Trophoblast cell (in vitro differentiated cells and primary cell): Measurements from ENCODE around the gene FPR3.

Experiments used
- DNase-seq, 2 donors: peaks; one replicate each; pipeline ENCODE4 v3.0.0-alpha.2; 2016
- H2AFZ ChIP-seq: 2 replicates; pipeline ENCODE4 v1.6.1; 2013; ENCODE audit warnings: low read length, moderate library complexity, mild to moderate bottlenecking; ENCODE audit not compliant: insufficient read depth, poor library complexity
- H2AK5ac ChIP-seq: 2 replicates; pipeline ENCODE4 v1.6.1; 2013; ENCODE audit warnings: mild to moderate bottlenecking, low read length
- H2BK120ac ChIP-seq: 2 replicates; pipeline ENCODE4 v1.6.1; 2013; ENCODE audit warnings: low read length, mild to moderate bottlenecking, moderate library complexity; ENCODE audit not compliant: insufficient read depth, poor library complexity
- H2BK12ac ChIP-seq: 2 replicates; pipeline ENCODE4 v1.6.1; 2013; ENCODE audit warnings: mild to moderate bottlenecking, low read length, moderate library complexity
- H2BK5ac ChIP-seq: 2 replicates; pipeline ENCODE4 v1.6.1; 2013; ENCODE audit warnings: low read length, low read depth, moderate library complexity, mild to moderate bottlenecking; ENCODE audit not compliant: poor library complexity
- H3K14ac ChIP-seq: 2 replicates; pipeline ENCODE4 v1.6.1; 2013; ENCODE audit warnings: mild to moderate bottlenecking, low read length
- H3K18ac ChIP-seq: 2 replicates; pipeline ENCODE4 v1.6.1; 2013; ENCODE audit warnings: mild to moderate bottlenecking, low read length
- H3K23ac ChIP-seq: 2 replicates; pipeline ENCODE4 v1.6.1; 2013; ENCODE audit warnings: low read length
- H3K27ac ChIP-seq: 2 replicates; pipeline ENCODE4 v1.5.1; 2013; ENCODE audit warnings: low read depth, mild to moderate bottlenecking, inconsistent platforms, low read length, moderate library complexity
- H3K27me3 ChIP-seq: 2 replicates; pipeline ENCODE4 v1.6.1; 2013; ENCODE audit warnings: inconsistent platforms, mild to moderate bottlenecking, low read length, moderate library complexity; ENCODE audit not compliant: insufficient read depth
- H3K36me3 ChIP-seq, 2 experiments: 1 replicate in 1 of 2; 2 replicates in 1 of 2; pipeline ENCODE4 v1.6.1; 2013; ENCODE audit warnings: low read length in 2 of 2, mild to moderate bottlenecking in 2 of 2, moderate library complexity in 1 of 2; ENCODE audit not compliant: insufficient read depth in 2 of 2, control insufficient read depth in 1 of 2
- H3K4ac ChIP-seq: 2 replicates; pipeline ENCODE4 v1.6.1; 2013; ENCODE audit warnings: low read depth, mild to moderate bottlenecking, low read length, moderate library complexity
- H3K4me1 ChIP-seq, 2 experiments: 1 replicate in 1 of 2; 2 replicates in 1 of 2; pipeline ENCODE4 v1.6.1; 2013; ENCODE audit warnings: low read length in 2 of 2, mild to moderate bottlenecking in 2 of 2, moderate library complexity in 1 of 2; ENCODE audit not compliant: insufficient read depth in 2 of 2, control insufficient read depth in 1 of 2
- H3K4me2 ChIP-seq: 2 replicates; pipeline ENCODE4 v1.6.1; 2013; ENCODE audit warnings: inconsistent platforms, mild to moderate bottlenecking, low read length, moderate library complexity
- H3K4me3 ChIP-seq: 2 replicates; pipeline ENCODE4 v1.5.1; 2013; ENCODE audit warnings: mild to moderate bottlenecking, low read depth, low read length, inconsistent platforms
- H3K79me1 ChIP-seq: one replicate; pipeline ENCODE4 v1.6.1; 2013; ENCODE audit warnings: low read length
- H3K79me2 ChIP-seq: 2 replicates; pipeline ENCODE4 v1.6.1; 2013; ENCODE audit warnings: low read length, mild to moderate bottlenecking; ENCODE audit not compliant: control insufficient read depth, insufficient read depth, poor library complexity
- H3K9ac ChIP-seq: 2 replicates; pipeline ENCODE4 v1.6.1; 2013; ENCODE audit warnings: mild to moderate bottlenecking, low read length
- H3K9me3 ChIP-seq: 2 replicates; pipeline ENCODE4 v1.6.1; 2013; ENCODE audit warnings: low read depth, mild to moderate bottlenecking, control low read depth, inconsistent platforms, low read length; ENCODE audit not compliant: insufficient read depth
- H4K12ac ChIP-seq: 2 replicates; pipeline ENCODE4 v1.6.1; 2013; ENCODE audit warnings: low read depth, mild to moderate bottlenecking, low read length, moderate library complexity
- H4K8ac ChIP-seq: 2 replicates; pipeline ENCODE4 v1.6.1; 2013; ENCODE audit warnings: low read depth, mild to moderate bottlenecking, low read length, moderate library complexity
- H4K91ac ChIP-seq: one replicate; pipeline ENCODE4 v1.6.1; 2013; ENCODE audit warnings: low read depth, mild to moderate bottlenecking, low read length, moderate library complexity
- WGBS: extraction: QIAGEN DNeasy Blood & Tissue Kit; methylation state at CpG from one replicate; pipeline ENCODE4 v1.1.7; 2013; ENCODE audit warnings: missing lambda C conversion rate; ENCODE audit not compliant: insufficient read length, insufficient coverage; ENCODE audit errors: extremely low coverage; 5-methylcytosine and 5-hydroxymethylcytosine counted together

Gene FPR3

DNA sequence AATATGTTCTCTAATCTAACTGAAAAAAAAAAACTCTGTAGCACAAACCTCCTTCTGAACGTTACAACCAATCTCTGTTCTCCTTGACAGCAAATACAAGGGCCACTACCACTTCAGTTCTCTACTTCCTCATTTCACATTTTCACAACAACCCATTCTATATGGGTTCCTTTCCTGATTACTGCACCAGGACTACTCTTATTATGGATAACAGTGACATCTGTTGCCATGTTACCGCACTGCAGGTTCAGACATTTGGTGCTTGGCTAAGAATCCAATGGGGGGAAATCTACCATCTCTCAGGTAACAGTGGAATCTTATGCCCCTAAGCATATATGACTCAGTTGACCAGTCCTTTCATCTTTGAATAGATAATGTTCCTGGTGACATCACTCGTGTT is 11.6 kb upstream of the FPR3 start:
- Histone ChIP-seq H3K4me1 (peaks cover 6 to 7% of the 10 kb centered on the region in 2 experiments), H3K9ac (no peak overlapping the region), H3K4me3 (no peak overlapping the region), H3K36me3 (no peaks in the 10 kb centered on the region), H2BK12ac (no peak overlapping the region), H2AFZ (no peak overlapping the region), H3K18ac (no peak overlapping the region), H2BK5ac (no peak overlapping the region), H4K91ac (no peak overlapping the region), H2AK5ac (no peak overlapping the region), H3K79me1 (peaks cover 10% of the 10 kb centered on the region), H4K12ac (no peak overlapping the region), H3K27ac (no peak overlapping the region), H3K27me3 (no peaks in the 10 kb centered on the region), H3K79me2 (no peaks in the 10 kb centered on the region), H3K4me2 (no peak overlapping the region), H3K14ac (no peak overlapping the region), H3K23ac (no peak overlapping the region), H3K4ac (no peak overlapping the region), H2BK120ac (no peak overlapping the region), H3K9me3 (no peaks in the 10 kb centered on the region), H4K8ac (no peak overlapping the region)
- peak; percentile 81 to 97 for DNase-seq
- no CpG with 5 or more reads among the region's 3 CpGs for WGBS

DNA sequence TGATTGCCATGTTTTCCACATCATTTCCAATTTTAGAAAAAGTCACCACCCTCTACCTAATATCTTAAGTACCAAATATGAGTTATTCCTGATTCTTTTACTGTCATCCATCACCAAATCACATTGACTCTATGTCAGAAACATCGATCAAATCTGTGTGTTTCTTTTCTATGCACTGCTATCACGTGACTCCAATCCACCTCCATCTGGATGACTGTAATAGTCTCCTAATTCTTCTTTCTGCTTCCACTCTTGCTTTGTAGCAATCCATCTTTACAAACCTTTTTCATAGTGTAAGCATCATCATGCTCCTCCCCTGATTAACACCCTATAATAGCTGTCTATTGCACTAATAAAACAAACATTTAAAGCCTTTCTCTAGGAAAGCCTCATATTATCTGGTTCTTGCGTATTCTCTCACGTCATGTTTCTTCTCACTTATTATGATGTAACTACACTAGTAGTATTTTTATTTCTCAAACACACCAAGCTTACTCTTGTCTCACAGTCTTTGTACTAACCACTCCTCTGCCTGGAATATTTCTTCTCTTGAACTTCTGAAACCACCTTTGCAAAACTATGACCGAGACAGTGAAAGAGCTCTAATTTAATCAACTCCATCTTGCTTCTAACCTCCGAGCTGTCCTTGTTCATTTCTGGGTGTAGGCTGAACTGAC is 10.7 kb upstream of the FPR3 start:
- H3K4me2 ChIP-seq: no peak overlapping the region
- no peak overlapping the region for H3K9ac ChIP-seq
- no peak overlapping the region for H4K91ac ChIP-seq
- no peak overlapping the region for H3K23ac ChIP-seq
- H3K27ac ChIP-seq: peak overlapping the region; percentile 45
- no peak overlapping the region for H3K4me3 ChIP-seq
- H2AK5ac ChIP-seq: no peak overlapping the region
- H2BK12ac ChIP-seq: no peak overlapping the region
- no peaks in the 10 kb centered on the region for H3K27me3 ChIP-seq
- H3K79me1 ChIP-seq: peaks cover 11% of the 10 kb centered on the region
- H2BK5ac ChIP-seq: no peak overlapping the region
- H2AFZ ChIP-seq: no peak overlapping the region
- H4K12ac ChIP-seq: no peak overlapping the region
- no peaks in the 10 kb centered on the region for H3K79me2 ChIP-seq
- H2BK120ac ChIP-seq: no peak overlapping the region
- H3K36me3 ChIP-seq: no peaks in the 10 kb centered on the region
- no peak overlapping the region for H4K8ac ChIP-seq
- H3K4me1 ChIP-seq: peaks cover 6 to 9% of the 10 kb centered on the region in 2 experiments
- no CpG with 5 or more reads among the region's 6 CpGs for WGBS
- peak in 1 of 2 donors; percentile 17 for DNase-seq
- no peak overlapping the region for H3K18ac ChIP-seq
- no peaks in the 10 kb centered on the region for H3K9me3 ChIP-seq
- no peak overlapping the region for H3K4ac ChIP-seq
- no peak overlapping the region for H3K14ac ChIP-seq

DNA sequence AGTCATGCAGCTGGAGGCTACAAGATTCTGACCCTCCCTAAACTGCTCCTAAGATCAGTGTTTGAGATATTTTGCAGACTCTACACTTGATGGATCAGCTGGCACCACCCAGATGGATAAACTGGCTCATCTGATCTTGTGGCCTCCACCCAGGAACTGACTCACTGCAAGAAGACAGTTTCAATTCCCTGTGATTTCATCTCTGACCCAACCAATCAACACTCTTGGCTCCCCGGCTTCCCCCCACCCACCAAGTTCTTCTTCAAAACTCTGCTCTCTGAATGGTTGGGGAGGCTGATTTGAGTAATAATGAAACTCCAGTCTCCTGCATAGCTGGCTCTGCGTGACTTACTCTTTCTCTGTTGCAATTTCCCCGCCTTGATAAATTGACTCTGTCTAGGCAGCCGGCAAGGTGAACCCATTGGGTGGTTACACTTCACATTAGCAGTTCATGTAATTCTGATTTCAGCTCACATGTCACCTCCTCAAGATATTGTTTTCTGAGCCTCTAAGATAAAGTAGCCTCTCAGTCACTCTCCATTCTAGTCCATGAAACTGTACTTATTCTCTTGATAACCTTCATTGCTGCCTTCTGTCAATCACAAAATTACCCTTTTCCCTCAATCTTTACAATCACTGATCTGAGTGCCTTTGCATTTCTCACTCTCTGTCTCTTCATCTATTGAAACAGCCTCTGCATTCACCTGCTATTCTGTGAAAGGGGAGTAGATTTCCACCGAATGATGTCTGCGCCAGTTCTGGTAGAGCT is 9.9 kb upstream of the FPR3 start:
- Histone ChIP-seq H3K4me1 (peaks cover 6 to 9% of the 10 kb centered on the region in 2 experiments), H2BK5ac (no peak overlapping the region), H4K12ac (no peak overlapping the region), H4K8ac (no peak overlapping the region), H3K79me2 (no peaks in the 10 kb centered on the region), H3K14ac (no peak overlapping the region), H2AFZ (no peak overlapping the region), H3K27ac (peak overlapping the region; percentile 64), H2BK120ac (peak overlapping the region; percentile 56), H3K27me3 (no peaks in the 10 kb centered on the region), H3K18ac (no peak overlapping the region), H3K4ac (no peak overlapping the region), H3K79me1 (peaks cover 8% of the 10 kb centered on the region), H2BK12ac (peak overlapping the region; percentile 15), H3K9me3 (no peaks in the 10 kb centered on the region), H3K4me3 (no peak overlapping the region), H2AK5ac (no peak overlapping the region), H3K36me3 (no peaks in the 10 kb centered on the region), H3K9ac (no peak overlapping the region), H4K91ac (no peak overlapping the region), H3K23ac (no peak overlapping the region), H3K4me2 (no peak overlapping the region)
- DNase-seq: peak; percentile 86 to 91
- no CpG with 5 or more reads among the region's 6 CpGs for WGBS

DNA sequence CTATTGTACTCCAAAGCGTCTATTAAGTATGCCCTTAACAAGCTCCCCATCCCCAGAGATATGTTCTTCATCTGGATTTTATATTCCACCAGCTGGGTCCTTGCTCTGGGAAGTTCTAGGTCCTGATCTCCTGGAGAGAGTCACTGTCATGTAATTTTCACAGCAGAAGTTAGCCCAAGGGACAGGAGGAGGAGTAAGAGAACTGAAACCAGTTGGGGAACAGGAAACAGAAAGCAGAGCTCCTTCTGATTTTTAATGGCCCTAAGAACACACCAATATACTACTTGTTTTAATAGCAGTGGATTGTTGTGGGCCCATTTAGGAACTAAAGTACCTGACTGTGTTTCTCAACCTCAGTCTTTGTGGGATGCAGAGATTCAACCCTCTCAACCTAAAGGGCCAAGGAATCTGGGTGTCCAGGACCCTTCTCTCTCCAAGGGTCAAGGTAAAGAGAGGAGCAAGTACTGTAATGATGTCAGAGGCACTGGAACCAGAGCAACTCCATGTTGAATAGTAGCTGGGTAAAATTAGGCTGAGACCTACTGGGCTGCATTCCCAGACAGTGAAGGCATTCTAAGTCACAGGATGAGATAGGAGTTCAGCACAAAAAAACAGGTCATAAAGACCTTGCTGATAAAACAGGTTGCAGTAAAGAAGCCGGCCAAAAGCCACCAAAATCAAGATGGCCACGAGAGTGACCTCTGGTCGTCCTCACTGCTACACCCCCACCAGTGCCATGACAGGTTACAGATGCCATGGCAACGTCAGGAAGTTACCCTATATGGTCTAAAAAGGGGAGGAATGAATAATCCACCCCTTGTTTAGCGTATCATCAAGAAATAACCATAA is 8.1 kb upstream of the FPR3 start:
- Histone ChIP-seq H3K27me3 (no peaks in the 10 kb centered on the region), H2BK5ac (peak overlapping the region; percentile 71), H3K4me3 (no peak overlapping the region), H3K36me3 (no peaks in the 10 kb centered on the region), H3K9me3 (no peaks in the 10 kb centered on the region), H3K27ac (peak overlapping the region; percentile 82), H2AK5ac (no peak overlapping the region), H3K79me2 (no peaks in the 10 kb centered on the region), H3K4ac (peak overlapping the region; percentile 64), H4K91ac (peak overlapping the region; percentile 94), H3K18ac (no peak overlapping the region), H3K9ac (no peak overlapping the region), H2AFZ (no peak overlapping the region), H3K4me1 (peaks cover 6 to 9% of the 10 kb centered on the region in 2 experiments), H3K14ac (peak overlapping the region; percentile 55), H3K4me2 (no peak overlapping the region), H3K79me1 (peaks cover 6% of the 10 kb centered on the region), H4K12ac (no peak overlapping the region), H3K23ac (no peak overlapping the region), H2BK12ac (peak overlapping the region; percentile 61), H4K8ac (peak overlapping the region; percentile 16), H2BK120ac (peak overlapping the region; percentile 74)
- no CpG with 5 or more reads among the region's 6 CpGs for WGBS
- peak; percentile 62 to 79 for DNase-seq
